ENCODE results near the gene LYZ. TPM values are rescaled to one million over a fixed set of nuclear protein-coding genes. Genes with fewer than 3 reads are reported as not detected.

The LYZ gene
- total and polyA plus RNA-seq, 12 donors, result 5.6 to 295 (median 12.3) TPM

DNA sequence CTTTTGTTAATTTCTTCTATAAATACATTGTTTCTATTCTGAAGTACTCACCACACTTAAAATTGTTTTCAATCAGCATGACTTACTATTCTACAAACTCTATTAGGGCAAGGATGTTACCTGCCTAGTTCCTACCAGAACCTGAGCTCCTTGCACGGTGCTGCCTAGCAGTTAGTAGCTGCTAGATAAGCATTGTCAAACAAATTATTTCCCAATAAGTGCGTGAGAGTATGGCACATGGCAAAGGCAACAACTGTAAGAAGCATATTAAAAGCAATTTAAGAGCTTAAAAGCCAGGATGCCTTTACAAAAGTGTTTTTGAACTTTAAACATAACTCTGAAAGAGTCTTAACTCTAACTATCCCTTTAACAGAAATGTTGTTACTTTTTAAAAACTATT is 8.2 kb upstream of the LYZ start:
- ATAC-seq (no peak), DNase-seq (no peak)
- no peak overlapping the region for H3K27ac ChIP-seq
- intact Hi-C loops (cut with DNase I), result no loop called here
- H3K36me3 ChIP-seq, result no peaks in the 10 kb centered on the region
- TF ChIP-seq, protein P1, sequence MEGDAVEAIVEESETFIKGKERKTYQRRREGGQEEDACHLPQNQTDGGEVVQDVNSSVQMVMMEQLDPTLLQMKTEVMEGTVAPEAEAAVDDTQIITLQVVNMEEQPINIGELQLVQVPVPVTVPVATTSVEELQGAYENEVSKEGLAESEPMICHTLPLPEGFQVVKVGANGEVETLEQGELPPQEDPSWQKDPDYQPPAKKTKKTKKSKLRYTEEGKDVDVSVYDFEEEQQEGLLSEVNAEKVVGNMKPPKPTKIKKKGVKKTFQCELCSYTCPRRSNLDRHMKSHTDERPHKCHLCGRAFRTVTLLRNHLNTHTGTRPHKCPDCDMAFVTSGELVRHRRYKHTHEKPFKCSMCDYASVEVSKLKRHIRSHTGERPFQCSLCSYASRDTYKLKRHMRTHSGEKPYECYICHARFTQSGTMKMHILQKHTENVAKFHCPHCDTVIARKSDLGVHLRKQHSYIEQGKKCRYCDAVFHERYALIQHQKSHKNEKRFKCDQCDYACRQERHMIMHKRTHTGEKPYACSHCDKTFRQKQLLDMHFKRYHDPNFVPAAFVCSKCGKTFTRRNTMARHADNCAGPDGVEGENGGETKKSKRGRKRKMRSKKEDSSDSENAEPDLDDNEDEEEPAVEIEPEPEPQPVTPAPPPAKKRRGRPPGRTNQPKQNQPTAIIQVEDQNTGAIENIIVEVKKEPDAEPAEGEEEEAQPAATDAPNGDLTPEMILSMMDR (IDR thresholded peaks at IDR 0.05), result no peak
- peaks cover 0 to 65% (median 0%) of the 10 kb centered on the region in 9 donors for H3K4me1 ChIP-seq
- 81 to 84% methylated on average over 2 of the region's 2 CpGs for WGBS, 2 donors
- H3K27me3 ChIP-seq, result no peaks in the 10 kb centered on the region
- H3K4me3 ChIP-seq, result no peak overlapping the region
- no peaks in the 10 kb centered on the region for H3K9me3 ChIP-seq

DNA sequence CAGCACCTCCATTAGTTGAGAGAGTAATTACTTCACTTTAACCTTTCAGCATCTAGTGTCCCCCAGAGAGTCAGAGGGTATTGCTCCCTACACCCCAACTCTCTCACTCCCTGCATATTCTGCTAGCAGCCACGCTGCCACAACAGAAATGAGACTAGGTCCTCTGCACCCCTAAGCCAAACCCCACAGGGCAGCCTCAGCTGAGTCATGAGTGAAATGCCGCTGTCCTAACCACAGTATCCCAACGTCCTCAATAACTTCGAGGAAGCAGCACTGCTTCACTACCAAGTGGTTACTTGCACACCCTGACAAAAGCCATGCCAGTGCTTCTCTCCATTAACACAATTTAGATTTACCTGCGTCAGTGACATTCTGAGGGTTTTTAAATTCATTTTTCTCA is 6.9 kb upstream of the LYZ start:
- H3K27me3 ChIP-seq, result no peaks in the 10 kb centered on the region
- peak overlapping the region in 1 of 10 donors; percentile 41 for H3K27ac ChIP-seq
- H3K36me3 ChIP-seq, result no peaks in the 10 kb centered on the region
- no peak overlapping the region for H3K4me3 ChIP-seq
- no peaks in the 10 kb centered on the region for H3K9me3 ChIP-seq
- TF ChIP-seq, protein P1 (IDR thresholded peaks at IDR 0.05), result no peak
- H3K4me1 ChIP-seq, result peaks cover 0 to 74% (median 0%) of the 10 kb centered on the region in 9 donors
- 75 to 77% methylated on average over 5 of the region's 5 CpGs for WGBS, 2 donors
- ATAC-seq (peak in 3 of 8 donors; percentile 31 to 72 (median 58)), DNase-seq (no peak)
- intact Hi-C loops (cut with DNase I), result no loop called here

DNA sequence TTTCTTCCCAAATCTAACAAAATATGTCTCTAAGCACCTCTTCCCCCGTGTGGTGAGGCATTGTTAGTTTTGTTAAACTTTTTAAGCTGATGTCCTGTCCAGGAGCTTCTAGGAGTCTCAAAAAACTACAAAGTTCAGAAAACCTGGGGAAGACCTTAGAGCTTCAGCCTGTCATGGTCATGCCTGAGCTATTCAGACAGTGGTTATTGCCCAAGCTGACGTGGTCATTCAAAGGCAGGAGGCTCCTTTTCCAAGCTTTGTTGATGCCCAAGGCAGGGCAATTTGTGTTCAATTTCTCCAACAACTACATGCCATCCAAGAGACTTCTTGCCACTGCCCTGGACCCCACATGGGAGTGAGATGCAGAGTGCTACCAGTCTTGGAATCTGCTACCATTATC is 5.8 kb upstream of the LYZ start:
- Histone ChIP-seq H3K4me1 (peaks cover 0 to 70% (median 0%) of the 10 kb centered on the region in 9 donors), H3K27ac (no peak overlapping the region), H3K36me3 (no peaks in the 10 kb centered on the region), H3K9me3 (no peaks in the 10 kb centered on the region), H3K4me3 (no peak overlapping the region), H3K27me3 (no peaks in the 10 kb centered on the region)
- intact Hi-C loops (cut with DNase I), result no loop called here
- ATAC-seq (no peak), DNase-seq (no peak)
- TF ChIP-seq, protein P1 (IDR thresholded peaks at IDR 0.05), result no peak
- 71 to 76% methylated on average over 2 of the region's 2 CpGs for WGBS, 2 donors

DNA sequence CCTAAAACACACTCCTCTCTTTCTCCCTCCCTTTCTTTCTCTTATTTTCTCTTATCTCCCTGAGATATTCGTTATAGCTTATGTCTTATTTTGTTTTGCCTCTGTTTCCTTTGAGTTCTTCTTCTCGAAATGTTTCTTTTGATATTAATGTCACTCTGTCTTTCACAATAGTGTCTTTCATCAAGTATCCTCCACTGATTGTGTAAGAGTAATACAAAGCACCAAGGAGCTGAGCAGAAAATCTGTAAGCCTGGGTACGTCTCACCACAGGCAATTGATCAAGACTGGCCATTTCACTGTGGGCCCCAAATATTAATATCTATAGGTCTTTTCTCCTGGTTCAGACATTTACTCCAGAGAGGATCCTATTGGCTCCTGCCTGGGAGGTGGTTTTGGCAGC is 4.8 kb upstream of the LYZ start:
- Histone ChIP-seq H3K9me3 (no peaks in the 10 kb centered on the region), H3K4me1 (peaks cover 0 to 70% (median 0%) of the 10 kb centered on the region in 9 donors), H3K36me3 (no peaks in the 10 kb centered on the region), H3K4me3 (no peak overlapping the region), H3K27ac (peak overlapping the region in 1 of 10 donors; percentile 61), H3K27me3 (no peaks in the 10 kb centered on the region)
- WGBS, 2 donors, result 75 to 76% methylated on average over 3 of the region's 3 CpGs
- no peak for ATAC-seq
- TF ChIP-seq, protein P1 (IDR thresholded peaks at IDR 0.05), result no peak
- no peak for DNase-seq
- intact Hi-C loops (cut with DNase I), result no loop called here
